Stimulated activated CD8-positive, alpha-beta memory T cell treated with anti-CD3 and anti-CD28 coated beads, Interleukin-15, amount 100 ng/mL, for 24 hours (primary cell): ENCODE measurements around the gene JPT2.
A peak's percentile ranks its signal among the peaks of the same experiment; 100 is the strongest.

Experiments
- DNase-seq: peaks from one replicate; pipeline ENCODE4 v3.0.0-alpha.2; 2020; ENCODE audit warnings: low read depth

The JPT2 gene

DNA sequence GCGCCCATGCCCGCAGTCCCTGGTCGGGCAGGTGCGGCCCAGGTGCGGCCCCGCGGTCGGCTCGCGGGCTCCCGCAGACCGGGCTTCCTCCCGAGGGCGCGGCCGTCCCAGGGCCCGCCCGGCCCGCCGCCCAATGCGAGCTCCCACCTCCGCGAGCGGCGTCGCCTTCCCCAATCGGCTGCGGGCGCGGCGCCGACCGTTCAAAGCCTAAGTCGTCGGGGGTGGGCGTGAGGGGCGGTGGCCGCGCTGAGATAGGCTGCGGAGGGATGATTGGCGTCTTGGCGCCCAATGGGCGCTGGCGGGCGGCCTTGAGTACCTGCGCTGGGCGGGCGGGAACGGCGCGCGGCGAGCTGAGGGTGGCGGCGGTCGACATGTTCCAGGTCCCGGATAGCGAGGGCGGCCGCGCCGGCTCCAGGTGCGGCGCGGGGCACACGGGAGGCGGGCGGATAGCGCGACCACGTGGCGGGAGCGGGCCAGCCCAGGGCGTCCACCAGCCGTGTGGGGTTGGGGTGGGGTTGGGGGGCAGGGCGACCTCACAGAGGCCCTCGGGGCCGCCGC is at the start of gene JPT2:
JPT2 (plus strand) TSS at position 338 of the 558 bp plus-strand sequence; CDS start at position 372, 34 bp downstream.
- peak; percentile 85 for DNase-seq

GRCh38 chr16:1630450-1631213 is 47.4 kb upstream of the JPT2 start:
- no peak for DNase-seq

GRCh38 chr16:1631230-1631629 is 46.8 kb upstream of the JPT2 start:
- DNase-seq = no peak

GRCh38 chr16:1631931-1632637 is 46.0 kb upstream of the JPT2 start:
- DNase-seq = no peak

DNA sequence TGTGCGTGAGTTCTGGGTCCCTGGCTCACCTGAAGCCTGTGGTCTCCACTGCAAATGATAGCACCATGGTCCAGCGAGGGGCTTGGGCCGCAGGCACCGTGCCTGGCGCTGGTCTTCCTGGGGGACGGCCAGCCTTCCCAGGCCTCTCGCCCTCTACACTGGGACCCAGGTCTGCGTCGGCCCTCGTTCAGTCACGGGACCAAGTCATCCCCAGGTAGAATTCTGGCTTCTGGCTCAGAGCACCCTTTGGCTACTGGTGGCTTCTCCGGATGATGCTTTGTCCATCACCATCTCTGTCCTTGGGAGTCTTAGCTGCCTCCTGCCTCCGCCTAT is 45.5 kb upstream of the JPT2 start:
- DNase-seq = no peak

GRCh38 chr16:1633310-1633709 is 44.8 kb upstream of the JPT2 start:
- no peak for DNase-seq

GRCh38 chr16:1634541-1634940 is 43.5 kb upstream of the JPT2 start:
- no peak for DNase-seq

- no peak for DNase-seq
Measured at GRCh38 chr16:1635070-1635469, 43.0 kb upstream of the JPT2 start.

GRCh38 chr16:1637526-1637925 is 40.6 kb upstream of the JPT2 start:
- no peak for DNase-seq

DNA sequence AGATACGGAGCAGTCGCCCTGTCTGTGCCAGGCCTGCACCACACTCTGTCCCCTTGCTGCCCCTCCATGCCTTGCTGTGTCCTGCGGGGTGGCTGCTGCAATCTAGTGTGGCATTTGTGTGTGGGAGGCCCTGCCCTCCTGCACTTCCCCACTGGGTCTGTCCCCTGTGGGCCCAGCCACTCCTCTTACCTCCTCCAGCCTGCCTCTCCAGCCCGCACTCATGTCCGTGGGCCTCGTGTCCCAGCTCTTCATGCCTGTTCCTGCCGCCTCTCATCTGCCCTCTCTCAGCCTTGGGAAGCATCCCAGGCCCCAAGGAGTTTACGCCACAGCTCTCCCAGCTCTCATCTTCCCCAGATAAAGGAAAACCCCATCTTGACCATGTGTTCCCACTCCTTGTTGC is 39.3 kb upstream of the JPT2 start:
- no peak for DNase-seq

- no peak for DNase-seq
Measured at GRCh38 chr16:1639282-1639681, 38.8 kb upstream of the JPT2 start.

GRCh38 chr16:1639860-1640259 is 38.2 kb upstream of the JPT2 start:
- no peak for DNase-seq

GRCh38 chr16:1640261-1640941 is 37.7 kb upstream of the JPT2 start:
- no peak for DNase-seq

GRCh38 chr16:1641261-1641660 is 36.8 kb upstream of the JPT2 start:
- no peak for DNase-seq

DNA sequence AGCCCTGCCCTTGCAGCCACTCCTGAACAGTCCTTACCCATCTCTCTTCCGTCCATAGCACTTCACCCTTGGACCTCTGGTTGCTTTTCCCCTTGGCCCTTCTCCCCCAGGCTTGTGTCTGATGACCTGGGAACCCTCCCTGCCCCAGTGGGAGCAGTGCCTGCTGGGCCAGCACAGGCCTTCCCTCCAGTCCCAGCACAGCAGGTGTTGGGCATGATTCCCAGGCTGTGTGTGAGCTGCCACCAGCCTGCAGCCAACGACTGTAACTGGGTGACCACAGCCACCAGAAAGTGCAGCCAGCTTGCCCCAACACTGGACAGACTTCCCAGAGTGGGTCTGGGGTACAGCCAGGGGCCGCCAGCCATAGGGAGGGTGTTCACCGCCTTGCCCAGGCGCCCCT is 35.9 kb upstream of the JPT2 start:
- DNase-seq = no peak

DNA sequence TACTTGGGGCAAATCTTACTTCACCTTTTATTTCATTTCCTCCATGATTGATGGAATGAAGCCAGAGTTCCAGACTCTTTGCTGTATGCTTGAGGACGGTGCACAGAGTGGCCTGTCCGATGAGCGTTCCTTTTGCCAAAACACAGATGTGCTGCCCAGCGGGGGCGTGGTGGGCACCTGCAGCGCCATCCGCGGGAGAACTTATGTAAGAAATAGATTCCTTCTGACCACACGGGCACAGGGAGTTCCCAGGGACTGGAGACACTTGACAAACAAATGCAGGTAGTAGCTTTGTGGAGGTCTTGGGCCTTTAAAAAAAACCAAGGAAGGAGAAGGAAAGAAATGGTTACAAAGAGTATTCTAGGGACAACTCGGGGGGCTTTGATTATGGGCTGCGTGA is 35.3 kb upstream of the JPT2 start:
- no peak for DNase-seq

DNA sequence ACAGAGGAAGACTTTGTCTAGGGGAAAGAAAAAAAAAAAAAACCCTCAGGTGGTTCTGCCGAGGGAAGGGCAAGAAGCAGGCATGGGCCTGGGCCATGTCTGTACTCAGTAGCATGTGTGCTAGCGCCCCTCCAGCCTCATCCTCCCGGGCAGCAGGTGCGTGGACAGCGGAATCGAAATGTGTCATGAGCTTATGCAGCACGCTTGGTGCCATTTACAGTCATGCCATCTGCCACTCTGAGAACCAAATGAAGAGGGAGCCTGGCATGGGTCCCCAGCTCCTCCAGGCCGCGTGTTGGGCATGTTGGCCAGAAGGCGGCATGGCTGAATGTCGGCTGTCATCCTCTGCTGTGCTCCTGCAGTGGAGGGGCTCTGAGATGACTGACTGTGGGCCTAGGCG is 34.6 kb upstream of the JPT2 start:
- DNase-seq = no peak

- DNase-seq = no peak
Measured at GRCh38 chr16:1645914-1646525, 32.1 kb upstream of the JPT2 start.

DNA sequence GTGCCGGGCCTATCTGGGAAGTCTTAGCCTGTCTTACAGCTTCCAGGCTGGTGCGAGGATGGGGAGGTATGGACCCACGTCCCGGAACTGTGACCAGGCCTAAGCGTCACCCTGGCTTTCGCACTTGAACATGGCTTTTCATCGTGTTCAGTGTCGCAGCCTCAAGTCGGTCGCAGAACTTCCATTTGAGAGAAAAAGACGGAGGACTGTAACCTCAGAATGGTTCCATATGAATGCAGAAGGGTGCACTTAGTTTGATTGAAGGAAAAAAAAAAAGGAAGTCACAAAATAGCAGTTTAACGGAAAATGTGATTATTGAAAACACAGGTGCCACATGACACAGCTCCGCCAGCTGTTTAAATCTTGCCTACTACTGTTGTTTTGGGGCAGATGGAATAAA is 30.2 kb upstream of the JPT2 start:
- no peak for DNase-seq

GRCh38 chr16:1650131-1650530 is 27.9 kb upstream of the JPT2 start:
- DNase-seq = no peak

- DNase-seq = no peak
Measured at GRCh38 chr16:1651094-1651973, 26.7 kb upstream of the JPT2 start.

DNA sequence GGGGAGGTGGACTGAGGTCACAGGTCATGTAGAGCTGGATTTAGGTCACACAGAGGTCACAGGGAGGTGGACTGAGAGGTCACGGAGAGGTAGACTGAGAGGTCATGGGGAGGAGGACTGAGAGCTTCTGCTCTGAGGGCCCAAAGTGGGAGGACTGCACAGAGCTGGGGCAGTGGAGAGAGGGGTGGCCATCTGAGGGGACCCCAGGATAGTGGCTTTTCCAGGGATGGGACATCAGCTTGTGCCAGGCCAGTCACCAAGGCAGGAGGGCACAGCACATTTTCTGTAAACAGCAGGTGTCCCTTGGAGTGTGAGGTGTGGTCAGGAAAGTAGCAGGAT is 26.1 kb upstream of the JPT2 start:
- DNase-seq = no peak
